ENCODE data around the gene FHIT.

DNA sequence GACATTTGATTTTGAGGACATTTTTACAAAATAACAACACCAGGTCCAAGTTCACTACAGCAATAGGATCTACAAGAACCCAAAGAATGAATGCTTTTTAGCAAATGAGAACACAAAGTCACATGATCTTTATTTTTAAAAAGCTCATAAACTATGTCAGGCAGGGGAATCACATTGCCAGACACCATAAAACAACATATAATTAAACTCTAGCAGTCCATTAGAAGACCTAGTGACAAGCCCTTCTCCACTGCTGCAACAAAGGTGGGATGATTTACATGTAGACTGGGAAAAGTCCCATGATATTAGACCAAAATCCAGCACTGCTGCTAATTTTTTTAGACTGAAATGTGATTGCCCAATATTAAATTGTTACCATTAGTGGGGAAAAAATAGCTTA is 92.6 kb downstream of the FHIT start:
- TF ChIP-seq, protein P1, sequence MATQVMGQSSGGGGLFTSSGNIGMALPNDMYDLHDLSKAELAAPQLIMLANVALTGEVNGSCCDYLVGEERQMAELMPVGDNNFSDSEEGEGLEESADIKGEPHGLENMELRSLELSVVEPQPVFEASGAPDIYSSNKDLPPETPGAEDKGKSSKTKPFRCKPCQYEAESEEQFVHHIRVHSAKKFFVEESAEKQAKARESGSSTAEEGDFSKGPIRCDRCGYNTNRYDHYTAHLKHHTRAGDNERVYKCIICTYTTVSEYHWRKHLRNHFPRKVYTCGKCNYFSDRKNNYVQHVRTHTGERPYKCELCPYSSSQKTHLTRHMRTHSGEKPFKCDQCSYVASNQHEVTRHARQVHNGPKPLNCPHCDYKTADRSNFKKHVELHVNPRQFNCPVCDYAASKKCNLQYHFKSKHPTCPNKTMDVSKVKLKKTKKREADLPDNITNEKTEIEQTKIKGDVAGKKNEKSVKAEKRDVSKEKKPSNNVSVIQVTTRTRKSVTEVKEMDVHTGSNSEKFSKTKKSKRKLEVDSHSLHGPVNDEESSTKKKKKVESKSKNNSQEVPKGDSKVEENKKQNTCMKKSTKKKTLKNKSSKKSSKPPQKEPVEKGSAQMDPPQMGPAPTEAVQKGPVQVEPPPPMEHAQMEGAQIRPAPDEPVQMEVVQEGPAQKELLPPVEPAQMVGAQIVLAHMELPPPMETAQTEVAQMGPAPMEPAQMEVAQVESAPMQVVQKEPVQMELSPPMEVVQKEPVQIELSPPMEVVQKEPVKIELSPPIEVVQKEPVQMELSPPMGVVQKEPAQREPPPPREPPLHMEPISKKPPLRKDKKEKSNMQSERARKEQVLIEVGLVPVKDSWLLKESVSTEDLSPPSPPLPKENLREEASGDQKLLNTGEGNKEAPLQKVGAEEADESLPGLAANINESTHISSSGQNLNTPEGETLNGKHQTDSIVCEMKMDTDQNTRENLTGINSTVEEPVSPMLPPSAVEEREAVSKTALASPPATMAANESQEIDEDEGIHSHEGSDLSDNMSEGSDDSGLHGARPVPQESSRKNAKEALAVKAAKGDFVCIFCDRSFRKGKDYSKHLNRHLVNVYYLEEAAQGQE (IDR thresholded peaks at IDR 0.05; ENCODE audit: low read depth, low read length) = no peak
- TF ChIP-seq CHD2 (IDR thresholded peaks at IDR 0.05; ENCODE audit: low read length, partially characterized antibody) = no peak
